Measurements from ENCODE around the gene RASSF8.

Gene RASSF8

GRCh38 chr12:26090836-26091510, 132.5 kb downstream of the RASSF8 start:
- Histone ChIP-seq H3K9ac (ENCODE audit: low read length) (no peak overlapping the region), H3K36me3 (ENCODE audit: control insufficient read depth, insufficient read depth, low read length) (no peaks in the 10 kb centered on the region), H3K4me1 (ENCODE audit: control insufficient read depth, insufficient read depth, low read length) (no peaks in the 10 kb centered on the region), H3K4me3 (ENCODE audit: low read length) (no peak overlapping the region), H3K27me3 (ENCODE audit: control insufficient read depth, insufficient read depth, low read length) (no peaks in the 10 kb centered on the region), H3K9me3 (ENCODE audit: control insufficient read depth, low read length) (no peaks in the 10 kb centered on the region)

- H3K4me1 ChIP-seq (ENCODE audit: control insufficient read depth, insufficient read depth, low read length), result no peaks in the 10 kb centered on the region
- H3K4me3 ChIP-seq (ENCODE audit: low read length), result no peak overlapping the region
- H3K9ac ChIP-seq (ENCODE audit: low read length), result no peak overlapping the region
- no peaks in the 10 kb centered on the region for H3K36me3 ChIP-seq (ENCODE audit: control insufficient read depth, insufficient read depth, low read length)
- no peaks in the 10 kb centered on the region for H3K27me3 ChIP-seq (ENCODE audit: control insufficient read depth, insufficient read depth, low read length)
- no peaks in the 10 kb centered on the region for H3K9me3 ChIP-seq (ENCODE audit: control insufficient read depth, low read length)
These were observed 133.3 kb downstream of the RASSF8 start for GRCh38 chr12:26091822-26092221.

- no peaks in the 10 kb centered on the region for H3K27me3 ChIP-seq (ENCODE audit: control insufficient read depth, insufficient read depth, low read length)
- no peaks in the 10 kb centered on the region for H3K36me3 ChIP-seq (ENCODE audit: control insufficient read depth, insufficient read depth, low read length)
- H3K9me3 ChIP-seq (ENCODE audit: control insufficient read depth, low read length), result no peaks in the 10 kb centered on the region
- peaks cover 4% of the 10 kb centered on the region for H3K4me1 ChIP-seq (ENCODE audit: control insufficient read depth, insufficient read depth, low read length)
- H3K4me3 ChIP-seq (ENCODE audit: low read length), result no peak overlapping the region
- H3K9ac ChIP-seq (ENCODE audit: low read length), result no peak overlapping the region
These were observed 134.0 kb downstream of the RASSF8 start for GRCh38 chr12:26092346-26093105.

- Histone ChIP-seq H3K4me1 (ENCODE audit: control insufficient read depth, insufficient read depth, low read length) (peaks cover 5% of the 10 kb centered on the region), H3K36me3 (ENCODE audit: control insufficient read depth, insufficient read depth, low read length) (no peaks in the 10 kb centered on the region), H3K4me3 (ENCODE audit: low read length) (no peak overlapping the region), H3K9me3 (ENCODE audit: control insufficient read depth, low read length) (no peaks in the 10 kb centered on the region), H3K9ac (ENCODE audit: low read length) (no peak overlapping the region), H3K27me3 (ENCODE audit: control insufficient read depth, insufficient read depth, low read length) (no peaks in the 10 kb centered on the region)
These were observed 136.7 kb downstream of the RASSF8 start for GRCh38 chr12:26095186-26095585.

GRCh38 chr12:26096036-26096435, 137.6 kb downstream of the RASSF8 start:
- Histone ChIP-seq H3K4me1 (ENCODE audit: control insufficient read depth, insufficient read depth, low read length) (peaks cover 5% of the 10 kb centered on the region), H3K9ac (ENCODE audit: low read length) (no peak overlapping the region), H3K36me3 (ENCODE audit: control insufficient read depth, insufficient read depth, low read length) (no peaks in the 10 kb centered on the region), H3K27me3 (ENCODE audit: control insufficient read depth, insufficient read depth, low read length) (no peaks in the 10 kb centered on the region), H3K9me3 (ENCODE audit: control insufficient read depth, low read length) (no peaks in the 10 kb centered on the region), H3K4me3 (ENCODE audit: low read length) (no peak overlapping the region)

GRCh38 chr12:26097046-26097878, 138.8 kb downstream of the RASSF8 start:
- no peak overlapping the region for H3K9ac ChIP-seq (ENCODE audit: low read length)
- H3K4me3 ChIP-seq (ENCODE audit: low read length), result no peak overlapping the region
- H3K9me3 ChIP-seq (ENCODE audit: control insufficient read depth, low read length), result no peaks in the 10 kb centered on the region
- no peaks in the 10 kb centered on the region for H3K27me3 ChIP-seq (ENCODE audit: control insufficient read depth, insufficient read depth, low read length)
- H3K36me3 ChIP-seq (ENCODE audit: control insufficient read depth, insufficient read depth, low read length), result no peaks in the 10 kb centered on the region
- H3K4me1 ChIP-seq (ENCODE audit: control insufficient read depth, insufficient read depth, low read length), result peaks cover 12% of the 10 kb centered on the region

GRCh38 chr12:26100666-26101349, 142.3 kb downstream of the RASSF8 start:
- Histone ChIP-seq H3K36me3 (ENCODE audit: control insufficient read depth, insufficient read depth, low read length) (no peaks in the 10 kb centered on the region), H3K9me3 (ENCODE audit: control insufficient read depth, low read length) (no peaks in the 10 kb centered on the region), H3K4me1 (ENCODE audit: control insufficient read depth, insufficient read depth, low read length) (peaks cover 12% of the 10 kb centered on the region), H3K4me3 (ENCODE audit: low read length) (no peak overlapping the region), H3K27me3 (ENCODE audit: control insufficient read depth, insufficient read depth, low read length) (no peaks in the 10 kb centered on the region), H3K9ac (ENCODE audit: low read length) (no peak overlapping the region)

- Histone ChIP-seq H3K36me3 (ENCODE audit: control insufficient read depth, insufficient read depth, low read length) (no peaks in the 10 kb centered on the region), H3K27me3 (ENCODE audit: control insufficient read depth, insufficient read depth, low read length) (no peaks in the 10 kb centered on the region), H3K9me3 (ENCODE audit: control insufficient read depth, low read length) (no peaks in the 10 kb centered on the region), H3K4me1 (ENCODE audit: control insufficient read depth, insufficient read depth, low read length) (peaks cover 12% of the 10 kb centered on the region), H3K4me3 (ENCODE audit: low read length) (no peak overlapping the region), H3K9ac (ENCODE audit: low read length) (no peak overlapping the region)
These were observed 142.9 kb downstream of the RASSF8 start for GRCh38 chr12:26101350-26101734.

GRCh38 chr12:26101763-26102162, 143.3 kb downstream of the RASSF8 start:
- peaks cover 12% of the 10 kb centered on the region for H3K4me1 ChIP-seq (ENCODE audit: control insufficient read depth, insufficient read depth, low read length)
- no peaks in the 10 kb centered on the region for H3K27me3 ChIP-seq (ENCODE audit: control insufficient read depth, insufficient read depth, low read length)
- H3K36me3 ChIP-seq (ENCODE audit: control insufficient read depth, insufficient read depth, low read length), result no peaks in the 10 kb centered on the region
- no peak overlapping the region for H3K9ac ChIP-seq (ENCODE audit: low read length)
- no peak overlapping the region for H3K4me3 ChIP-seq (ENCODE audit: low read length)
- no peaks in the 10 kb centered on the region for H3K9me3 ChIP-seq (ENCODE audit: control insufficient read depth, low read length)

- Histone ChIP-seq H3K4me1 (ENCODE audit: control insufficient read depth, insufficient read depth, low read length) (peaks cover 7% of the 10 kb centered on the region), H3K9me3 (ENCODE audit: control insufficient read depth, low read length) (no peaks in the 10 kb centered on the region), H3K36me3 (ENCODE audit: control insufficient read depth, insufficient read depth, low read length) (no peaks in the 10 kb centered on the region), H3K27me3 (ENCODE audit: control insufficient read depth, insufficient read depth, low read length) (no peaks in the 10 kb centered on the region), H3K4me3 (ENCODE audit: low read length) (no peak overlapping the region), H3K9ac (ENCODE audit: low read length) (no peak overlapping the region)
These were observed 144.5 kb downstream of the RASSF8 start for GRCh38 chr12:26102953-26103352.

- Histone ChIP-seq H3K9me3 (ENCODE audit: control insufficient read depth, low read length) (no peaks in the 10 kb centered on the region), H3K9ac (ENCODE audit: low read length) (no peak overlapping the region), H3K4me3 (ENCODE audit: low read length) (no peak overlapping the region), H3K27me3 (ENCODE audit: control insufficient read depth, insufficient read depth, low read length) (no peaks in the 10 kb centered on the region), H3K36me3 (ENCODE audit: control insufficient read depth, insufficient read depth, low read length) (no peaks in the 10 kb centered on the region), H3K4me1 (ENCODE audit: control insufficient read depth, insufficient read depth, low read length) (peaks cover 7% of the 10 kb centered on the region)
These were observed 147.9 kb downstream of the RASSF8 start for GRCh38 chr12:26106347-26106746.
